Activated T-helper 1 cell treated with anti-CD3 and anti-CD28 coated beads, Interleukin-12 subunit alpha, Interleukin-12 subunit beta, Interleukin-2, Interleukin-4 antibody, amounts not matched to agents 30 ng/mL and 10 ng/mL and 1 ng/mL, durations not matched to agents 14 hours and 24 hours and 36 hours (primary cell): ENCODE measurements around the gene MAP1S. TPM values are rescaled to one million over a fixed set of nuclear protein-coding genes. Genes with fewer than 3 reads are reported as not detected.

Experiments
- DNase-seq: peaks from one replicate; pipeline ENCODE4 v3.0.0; 2021; ENCODE audit warnings: low spot score
- H3K27ac Mint-ChIP-seq: one replicate; pipeline ENCODE4 v1.8.0; 2021; ENCODE audit warnings: mild to moderate bottlenecking, mixed read lengths
- H3K27me3 Mint-ChIP-seq: one replicate; pipeline ENCODE4 v1.8.0; 2022; ENCODE audit warnings: mild to moderate bottlenecking, moderate library complexity, mixed read lengths; ENCODE audit not compliant: insufficient read depth
- H3K36me3 Mint-ChIP-seq: one replicate; pipeline ENCODE4 v1.8.0; 2021; ENCODE audit warnings: low read depth, mixed read lengths
- H3K4me1 Mint-ChIP-seq: one replicate; pipeline ENCODE4 v1.8.0; 2021; ENCODE audit warnings: low read depth, mixed read lengths
- H3K4me3 Mint-ChIP-seq: one replicate; pipeline ENCODE4 v1.8.0; 2021; ENCODE audit warnings: mild to moderate bottlenecking, moderate library complexity, mixed read lengths
- H3K9me3 Mint-ChIP-seq: one replicate; pipeline ENCODE4 v1.8.0; 2021; ENCODE audit warnings: mixed read lengths
- intact Hi-C: fragments of 100-400 bp; cut with micrococcal nuclease; formaldehyde crosslinking; loops from one replicate; pipeline ENCODE4 v1.15.1; 2024
- total RNA-seq: library from RNA; stranded (reverse); gene quantifications from 2 replicates; pipeline ENCODE4 v1.2.3, GENCODE V29; 2022

The MAP1S gene
- total RNA-seq, 1 donor from 2014 or later: 81.7 TPM

- intact Hi-C loops: loop anchor here (1.0 to 5.0 kb wide), 3 partner anchors 33 to 215 kb away; partner anchors contain the start of gene MAP1S
- H3K4me1 Mint-ChIP-seq: peaks cover 68% of the 10 kb centered on the region
These were observed 32.6 kb downstream of the MAP1S start for GRCh38 chr19:17751912-17752273.

GRCh38 chr19:17752865-17753639 is 33.8 kb downstream of the MAP1S start:
- intact Hi-C loops: loop anchor here (5.0 kb wide), 2 partner anchors 146 to 216 kb away; no protein-coding TSS in a partner anchor
- H3K27ac Mint-ChIP-seq: no peak overlapping the region
- H3K4me3 Mint-ChIP-seq: no peak overlapping the region
- H3K36me3 Mint-ChIP-seq: peaks cover 39% of the 10 kb centered on the region
- peaks cover 64% of the 10 kb centered on the region for H3K4me1 Mint-ChIP-seq
- no peaks in the 10 kb centered on the region for H3K9me3 Mint-ChIP-seq
- DNase-seq: no peak
- no peaks in the 10 kb centered on the region for H3K27me3 Mint-ChIP-seq

More at GRCh38 chr19:17751912-17752273, 32.6 kb downstream of the MAP1S start:
- Mint-ChIP-seq H3K27ac (peak overlapping the region; percentile 99), H3K36me3 (peaks cover 34% of the 10 kb centered on the region), H3K27me3 (no peaks in the 10 kb centered on the region), H3K4me3 (peak overlapping the region; percentile 97), H3K9me3 (no peaks in the 10 kb centered on the region)
- no peak for DNase-seq

GRCh38 chr19:17753976-17754375 is 34.7 kb downstream of the MAP1S start:
- intact Hi-C loops: loop anchor here (5.0 kb wide), 2 partner anchors 147 to 217 kb away; no protein-coding TSS in a partner anchor
- H3K4me3 Mint-ChIP-seq: peak overlapping the region; percentile 7
- H3K27me3 Mint-ChIP-seq: no peaks in the 10 kb centered on the region
- H3K27ac Mint-ChIP-seq: no peak overlapping the region
- H3K9me3 Mint-ChIP-seq: no peaks in the 10 kb centered on the region
- H3K4me1 Mint-ChIP-seq: peaks cover 64% of the 10 kb centered on the region
- peaks cover 42% of the 10 kb centered on the region for H3K36me3 Mint-ChIP-seq
- no peak for DNase-seq

- H3K9me3 Mint-ChIP-seq: no peaks in the 10 kb centered on the region
- no peaks in the 10 kb centered on the region for H3K27me3 Mint-ChIP-seq
- H3K4me3 Mint-ChIP-seq: peak overlapping the region; percentile 48
- DNase-seq: no peak
- peaks cover 42% of the 10 kb centered on the region for H3K36me3 Mint-ChIP-seq
- intact Hi-C loops: loop anchor here (5.0 kb wide), 2 partner anchors 148 to 218 kb away; no protein-coding TSS in a partner anchor
- peak overlapping the region; percentile 77 for H3K27ac Mint-ChIP-seq
- H3K4me1 Mint-ChIP-seq: peaks cover 56% of the 10 kb centered on the region
These were observed 35.6 kb downstream of the MAP1S start for GRCh38 chr19:17754634-17755442.

GRCh38 chr19:17755443-17755890 is 36.2 kb downstream of the MAP1S start:
- Mint-ChIP-seq H3K4me3 (no peak overlapping the region), H3K27me3 (no peaks in the 10 kb centered on the region), H3K36me3 (peaks cover 48% of the 10 kb centered on the region), H3K9me3 (no peaks in the 10 kb centered on the region), H3K27ac (peak overlapping the region; percentile 26), H3K4me1 (peaks cover 49% of the 10 kb centered on the region)
- no peak for DNase-seq
- intact Hi-C loops: no loop called here

- intact Hi-C loops: no loop called here
- Mint-ChIP-seq H3K9me3 (no peaks in the 10 kb centered on the region), H3K4me1 (peaks cover 44% of the 10 kb centered on the region), H3K27ac (peak overlapping the region; percentile 26), H3K36me3 (peaks cover 54% of the 10 kb centered on the region), H3K27me3 (no peaks in the 10 kb centered on the region), H3K4me3 (no peak overlapping the region)
- DNase-seq: no peak
These were observed 36.8 kb downstream of the MAP1S start for GRCh38 chr19:17755977-17756670.

- Mint-ChIP-seq H3K4me1 (peaks cover 34% of the 10 kb centered on the region), H3K4me3 (no peak overlapping the region), H3K27ac (no peak overlapping the region), H3K9me3 (no peaks in the 10 kb centered on the region), H3K36me3 (peaks cover 49% of the 10 kb centered on the region), H3K27me3 (no peaks in the 10 kb centered on the region)
- intact Hi-C loops: no loop called here
- DNase-seq: no peak
These were observed 37.8 kb downstream of the MAP1S start for GRCh38 chr19:17757125-17757524.

GRCh38 chr19:17758515-17758914 is 39.2 kb downstream of the MAP1S start:
- H3K36me3 Mint-ChIP-seq: peaks cover 58% of the 10 kb centered on the region
- H3K4me1 Mint-ChIP-seq: peaks cover 33% of the 10 kb centered on the region
- intact Hi-C loops: no loop called here
- no peaks in the 10 kb centered on the region for H3K9me3 Mint-ChIP-seq
- no peak for DNase-seq
- H3K27me3 Mint-ChIP-seq: no peaks in the 10 kb centered on the region
- no peak overlapping the region for H3K27ac Mint-ChIP-seq
- no peak overlapping the region for H3K4me3 Mint-ChIP-seq

- Mint-ChIP-seq H3K27ac (no peak overlapping the region), H3K9me3 (no peaks in the 10 kb centered on the region), H3K36me3 (peaks cover 52% of the 10 kb centered on the region), H3K4me1 (peaks cover 10% of the 10 kb centered on the region), H3K27me3 (no peaks in the 10 kb centered on the region), H3K4me3 (no peak overlapping the region)
- DNase-seq: no peak
- intact Hi-C loops: no loop called here
These were observed 41.9 kb downstream of the MAP1S start for GRCh38 chr19:17761148-17761547.

- Mint-ChIP-seq H3K27me3 (no peaks in the 10 kb centered on the region), H3K9me3 (no peaks in the 10 kb centered on the region)
These were observed 43.4 kb downstream of the MAP1S start for GRCh38 chr19:17762505-17763229.

GRCh38 chr19:17764348-17764747 is 45.1 kb downstream of the MAP1S start:
- no peaks in the 10 kb centered on the region for H3K9me3 Mint-ChIP-seq
- no peak overlapping the region for H3K27ac Mint-ChIP-seq
- no peak overlapping the region for H3K4me3 Mint-ChIP-seq
- no peaks in the 10 kb centered on the region for H3K4me1 Mint-ChIP-seq
- intact Hi-C loops: no loop called here
- peaks cover 46% of the 10 kb centered on the region for H3K36me3 Mint-ChIP-seq
- DNase-seq: no peak
- no peaks in the 10 kb centered on the region for H3K27me3 Mint-ChIP-seq

More at GRCh38 chr19:17762505-17763229, 43.4 kb downstream of the MAP1S start:
- intact Hi-C loops: no loop called here
- H3K4me1 Mint-ChIP-seq: peaks cover 5% of the 10 kb centered on the region
- H3K36me3 Mint-ChIP-seq: peaks cover 48% of the 10 kb centered on the region
- peak overlapping the region; percentile 52 for H3K27ac Mint-ChIP-seq
- H3K4me3 Mint-ChIP-seq: no peak overlapping the region
- no peak for DNase-seq

GRCh38 chr19:17765069-17765618 is 45.9 kb downstream of the MAP1S start:
- H3K36me3 Mint-ChIP-seq: peaks cover 43% of the 10 kb centered on the region

More at GRCh38 chr19:17765069-17765618, 45.9 kb downstream of the MAP1S start:
- Mint-ChIP-seq H3K27ac (peak overlapping the region; percentile 9), H3K4me3 (no peak overlapping the region), H3K27me3 (no peaks in the 10 kb centered on the region), H3K9me3 (no peaks in the 10 kb centered on the region), H3K4me1 (no peaks in the 10 kb centered on the region)
- DNase-seq: no peak
- intact Hi-C loops: no loop called here
